Activated CD4-positive, alpha-beta T cell treated with anti-CD3 and anti-CD28 coated beads, Interleukin-2, amount 50 U/mL, for 48 hours (primary cell): ENCODE data around the gene CFAP107.
"Not testable (repeated sequence)": the region's sequence is repeated elsewhere in the genome, so short reads cannot be mapped to it uniquely, and the experiment has no call there.

ENCODE experiments used
- DNase-seq, 2 experiments: peaks; one replicate each; pipeline ENCODE4 v3.0.0-alpha.2; 2020

Gene CFAP107

GRCh38 chr1:12781488-12781887 lies 35.5 kb downstream of the CFAP107 start:
- DNase-seq = not testable (repeated sequence)

DNA sequence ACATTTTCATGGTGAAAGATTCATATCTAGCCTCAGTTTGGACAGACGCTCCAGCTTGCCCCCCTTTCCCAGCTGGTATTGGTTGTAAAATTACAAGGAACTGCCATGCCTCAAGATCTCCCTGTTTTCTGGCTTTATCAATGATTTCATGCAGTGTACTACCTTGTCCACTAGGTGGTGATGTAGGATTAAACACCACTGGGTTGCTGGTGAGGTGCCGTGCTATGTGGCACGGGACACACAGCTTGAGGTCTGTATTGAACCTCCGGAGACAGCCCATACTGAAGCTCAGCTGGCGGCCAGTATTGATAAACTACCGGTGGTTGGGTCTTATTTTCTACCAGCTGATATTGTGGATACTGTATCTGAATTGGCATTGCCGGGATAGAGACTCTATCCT lies 37.8 kb downstream of the CFAP107 start:
- not testable (repeated sequence) for DNase-seq

- peak in 1 of 2 experiments; percentile 7 for DNase-seq
Observed at GRCh38 chr1:12784729-12785128, 38.7 kb downstream of the CFAP107 start.

- DNase-seq = not testable (repeated sequence)
Observed at GRCh38 chr1:12791097-12791496, 45.1 kb downstream of the CFAP107 start, which contains the start of gene PRAMEF1. Gene PRAMEF1 (plus strand): TSS chr1:12791397. CDS start chr1:12793228, 1,831 bp downstream.

GRCh38 chr1:12798911-12799310 lies 52.9 kb downstream of the CFAP107 start:
- DNase-seq = no peak

GRCh38 chr1:12799730-12800129 lies 53.7 kb downstream of the CFAP107 start:
- no peak for DNase-seq

GRCh38 chr1:12809933-12810332 lies 63.9 kb downstream of the CFAP107 start:
- no peak for DNase-seq

DNA sequence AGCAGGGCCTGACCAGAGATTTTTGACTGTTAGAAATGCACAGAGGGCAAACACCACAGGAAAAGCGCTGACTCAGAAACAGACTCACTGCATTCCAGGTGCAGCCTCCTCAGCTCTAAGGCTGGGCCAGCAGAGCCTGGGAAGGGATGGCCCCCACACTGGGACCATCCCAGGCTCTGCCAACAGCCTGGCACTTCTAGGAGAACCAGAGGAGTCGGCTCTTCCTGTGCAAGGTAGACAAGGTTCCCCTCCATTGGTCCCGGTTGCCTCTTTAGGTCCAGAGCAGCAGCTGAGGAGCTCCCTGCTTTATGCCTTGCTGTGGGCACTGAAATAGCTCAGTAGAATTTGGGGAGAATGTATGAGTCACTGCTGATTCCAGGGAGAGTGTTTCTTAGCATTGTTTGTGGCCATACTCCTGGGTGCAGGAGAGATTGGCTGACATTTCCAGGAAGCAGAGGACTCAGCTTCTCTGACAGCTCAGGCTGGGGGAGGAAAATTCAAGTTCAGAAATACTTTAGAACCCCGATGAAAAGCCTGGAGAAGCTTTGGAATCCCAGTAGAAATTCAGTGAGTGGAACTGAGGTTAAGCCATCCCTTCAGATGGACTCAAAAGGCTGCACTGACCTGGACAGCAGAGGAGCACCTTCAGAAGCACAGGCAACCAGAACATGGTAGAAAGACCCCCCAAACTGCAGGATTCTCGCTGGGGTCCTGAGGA lies 64.8 kb downstream of the CFAP107 start:
- no peak for DNase-seq

GRCh38 chr1:12811409-12811784 lies 65.4 kb downstream of the CFAP107 start:
- DNase-seq = no peak
